Measurements from ENCODE around the gene KIFC3.

The KIFC3 gene

GRCh38 chr16:57709663-57710062, 92.6 kb downstream of the KIFC3 start:
- no peak for DNase-seq
